GM18870 (cell line): Measurements from ENCODE around the gene LCT.
A peak's percentile ranks its signal among the peaks of the same experiment; 100 is the strongest.
"Not testable (repeated sequence)": the region's sequence is repeated elsewhere in the genome, so short reads cannot be mapped to it uniquely, and the experiment has no call there.

ENCODE experiments used
- ATAC-seq: cut with Tn5 transposase; IDR thresholded peaks from one replicate; pipeline ENCODE4 v1.9.1; 2021; ENCODE audit warnings: moderate library complexity; ENCODE audit not compliant: unreplicated experiment

The LCT gene

DNA sequence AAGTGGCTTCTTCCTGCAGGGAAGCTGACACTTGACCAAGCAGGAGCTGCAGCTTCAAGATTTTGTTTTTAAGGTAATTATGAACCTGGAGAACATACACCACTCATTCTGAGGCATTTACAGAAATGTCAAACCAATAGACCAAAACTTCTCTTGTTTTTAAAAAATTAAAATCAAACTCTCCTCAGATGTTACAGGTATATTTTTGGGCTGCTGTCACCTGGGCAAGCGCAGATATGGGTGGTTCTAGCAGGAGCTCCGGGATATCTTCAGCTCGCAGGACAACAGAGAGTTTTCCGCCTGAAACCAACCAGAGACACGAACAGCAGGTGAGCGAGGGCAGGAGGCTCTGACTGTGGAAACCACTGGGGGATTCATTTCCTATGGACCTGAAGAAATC is 4.1 kb downstream of the LCT start:
- no peak for ATAC-seq

DNA sequence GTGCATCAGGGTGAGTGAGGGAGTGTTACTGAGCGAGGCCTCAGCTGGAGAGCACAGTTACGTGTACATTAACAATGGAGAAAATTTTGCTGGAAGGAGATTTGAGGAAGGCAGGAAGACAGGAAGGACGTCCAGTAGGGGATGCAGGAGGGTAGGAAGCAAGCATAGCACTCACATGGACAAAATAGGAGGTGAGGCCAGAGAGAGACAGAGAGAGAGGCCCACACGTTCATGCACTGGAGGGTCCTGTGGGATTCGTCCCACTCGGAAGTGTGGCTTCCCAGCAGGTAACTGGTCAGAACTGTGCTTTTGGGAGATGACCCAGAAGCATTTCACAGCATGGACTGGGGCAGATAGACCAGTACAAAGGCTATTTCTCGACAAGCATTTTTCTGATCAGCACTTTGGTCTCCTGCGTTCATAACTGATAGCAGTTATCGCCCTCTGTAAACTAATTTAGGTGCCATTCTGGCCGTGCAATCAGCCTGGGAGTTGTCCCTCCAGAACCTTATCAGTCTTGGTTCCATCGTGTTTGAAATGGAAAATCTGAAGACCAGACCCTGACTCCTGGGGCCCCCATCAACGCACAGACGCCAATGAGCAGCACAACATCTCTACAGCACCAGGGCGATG is 5.7 kb downstream of the LCT start:
- no peak for ATAC-seq

DNA sequence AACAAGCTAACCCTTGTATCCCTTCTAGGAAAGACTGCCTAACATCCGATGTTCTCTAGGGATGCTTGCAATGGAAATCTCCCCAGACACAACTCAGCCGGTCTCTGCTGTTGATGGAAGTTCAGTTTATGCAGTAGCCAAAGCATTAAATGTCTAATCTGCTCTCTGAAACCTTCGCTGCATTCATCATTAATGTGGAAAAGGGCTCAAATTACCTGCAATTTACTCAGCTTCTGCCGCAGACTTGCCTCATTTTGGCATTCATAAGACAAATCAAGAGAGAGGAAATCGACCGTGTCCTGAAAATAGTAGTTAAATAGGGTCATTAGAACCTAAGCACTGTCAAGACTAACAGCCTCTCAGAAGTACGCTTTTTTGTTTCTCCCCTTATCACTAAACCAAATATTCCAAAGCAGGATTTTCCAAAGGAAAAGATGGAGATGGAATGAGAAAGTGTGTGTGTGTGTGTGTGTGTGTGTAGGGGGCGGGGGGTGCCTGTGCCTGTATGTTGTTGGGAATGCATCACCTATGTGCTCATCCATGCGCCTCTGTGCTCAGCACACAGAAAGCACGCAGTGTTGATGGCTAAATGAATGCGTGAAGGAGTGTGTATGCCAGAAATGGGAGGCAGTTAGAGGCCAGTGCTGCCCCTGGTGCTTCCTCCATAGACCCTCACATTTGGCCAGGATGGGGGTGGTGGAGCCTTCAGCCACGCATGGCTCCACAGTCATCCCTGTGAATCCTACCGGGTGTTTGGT is 7.4 kb downstream of the LCT start:
- no peak for ATAC-seq

DNA sequence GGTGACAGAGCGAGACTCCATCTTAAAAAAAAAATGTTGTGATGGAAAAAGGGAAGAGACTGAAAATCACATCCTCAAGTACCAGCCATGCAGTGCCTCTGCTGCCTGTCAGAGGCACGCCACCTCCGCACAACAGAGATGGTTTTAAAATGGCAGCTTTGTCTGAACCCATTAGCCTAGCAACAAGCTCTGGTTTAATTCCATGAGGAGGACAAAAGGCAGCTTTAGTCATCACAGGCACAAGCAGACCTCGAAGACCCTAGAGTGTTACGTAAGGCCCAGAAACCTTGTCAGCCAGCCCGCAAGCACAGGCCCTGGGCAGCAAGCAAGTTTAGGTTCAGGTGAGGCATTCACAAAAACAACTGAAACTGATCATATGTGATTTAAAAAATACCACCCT is 10.4 kb downstream of the LCT start:
- no peak for ATAC-seq

DNA sequence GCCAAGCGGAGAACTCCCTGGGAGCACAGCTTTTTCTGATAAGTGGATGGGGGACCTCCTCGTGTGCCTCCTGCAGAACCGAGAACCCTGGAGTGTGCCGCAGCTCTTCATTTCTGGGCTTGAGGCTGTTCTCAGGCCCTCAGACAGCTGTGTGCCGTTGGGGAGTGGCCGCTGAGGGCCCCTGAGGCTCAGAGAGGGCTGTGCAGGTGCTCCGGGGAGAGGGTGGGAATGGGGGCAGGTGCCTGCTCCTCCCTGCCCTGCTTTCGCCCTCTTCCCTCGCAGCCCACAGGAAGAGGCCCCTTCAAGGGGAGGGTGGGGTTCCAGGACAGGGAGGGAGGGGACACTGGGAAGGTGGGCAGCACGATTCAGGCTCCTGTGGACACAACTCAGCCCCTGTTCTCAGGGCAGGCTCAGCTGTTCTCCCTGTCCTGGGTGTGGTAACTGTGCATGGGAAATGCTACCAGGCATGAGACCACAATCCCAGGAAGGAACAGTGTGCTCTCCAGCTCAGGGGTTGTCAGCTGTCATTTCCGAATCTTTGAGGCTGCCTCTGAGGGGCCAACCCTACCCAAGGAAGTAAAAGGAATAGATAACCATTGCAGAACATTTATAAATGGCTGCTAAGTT is 11.3 kb downstream of the LCT start:
- no peak for ATAC-seq

DNA sequence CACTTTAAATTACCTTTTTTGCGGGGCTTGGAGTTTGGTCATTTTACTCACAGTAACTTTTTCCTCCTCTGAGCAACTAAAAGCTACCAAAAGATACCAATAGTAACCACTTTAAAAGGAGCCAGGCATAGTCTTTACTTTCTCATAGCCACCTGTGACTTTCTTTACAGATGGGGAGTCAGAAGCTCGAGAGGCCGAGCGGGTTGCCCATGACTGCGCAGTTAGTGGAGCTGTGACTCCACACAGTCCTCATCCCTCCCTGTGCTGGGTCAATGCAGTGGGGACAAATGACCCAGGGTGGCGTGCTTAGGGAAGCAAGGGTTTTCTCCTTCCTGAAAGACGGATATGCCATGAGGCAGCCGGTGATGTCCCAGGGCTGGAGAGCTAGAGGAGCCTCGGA is 11.9 kb downstream of the LCT start:
- ATAC-seq, result no peak

DNA sequence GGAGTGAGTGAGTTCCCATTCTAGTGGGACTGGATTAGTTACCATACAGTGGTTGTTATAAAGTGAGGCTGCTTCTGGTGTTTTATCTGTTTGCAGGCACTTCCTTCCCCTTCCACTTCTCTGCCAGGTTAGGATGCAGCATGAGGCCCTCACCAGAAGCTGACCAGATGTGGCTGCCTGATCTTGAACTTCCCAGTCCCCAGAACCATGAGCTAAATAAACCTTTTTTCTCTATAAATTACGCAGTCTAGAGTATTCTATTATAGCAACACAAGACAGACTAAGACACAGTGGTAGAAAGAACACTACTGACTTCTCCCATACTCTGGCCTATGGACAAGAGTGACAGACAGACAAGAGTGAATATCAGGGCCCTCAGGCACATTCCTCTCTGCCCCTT is 14.1 kb downstream of the LCT start:
- no peak for ATAC-seq

DNA sequence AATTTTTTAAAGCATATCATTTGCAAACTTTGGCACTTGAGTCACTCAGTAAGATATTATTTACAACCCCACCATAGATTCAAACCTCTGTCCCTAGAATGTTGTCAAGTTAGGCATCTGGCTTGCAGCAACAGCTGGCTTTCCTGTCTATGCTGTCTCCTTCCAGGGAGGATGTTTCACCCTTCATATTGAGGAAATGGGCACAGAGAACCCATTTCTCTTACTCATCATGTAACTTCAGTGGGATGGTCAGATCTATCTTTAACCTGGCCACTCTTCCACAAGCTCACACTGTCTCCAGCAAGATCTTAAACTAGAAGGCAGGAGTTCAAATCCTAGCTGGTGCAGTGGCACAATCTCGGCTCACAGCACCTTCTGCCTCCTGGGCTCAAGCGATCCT is 15.8 kb downstream of the LCT start:
- no peak for ATAC-seq

DNA sequence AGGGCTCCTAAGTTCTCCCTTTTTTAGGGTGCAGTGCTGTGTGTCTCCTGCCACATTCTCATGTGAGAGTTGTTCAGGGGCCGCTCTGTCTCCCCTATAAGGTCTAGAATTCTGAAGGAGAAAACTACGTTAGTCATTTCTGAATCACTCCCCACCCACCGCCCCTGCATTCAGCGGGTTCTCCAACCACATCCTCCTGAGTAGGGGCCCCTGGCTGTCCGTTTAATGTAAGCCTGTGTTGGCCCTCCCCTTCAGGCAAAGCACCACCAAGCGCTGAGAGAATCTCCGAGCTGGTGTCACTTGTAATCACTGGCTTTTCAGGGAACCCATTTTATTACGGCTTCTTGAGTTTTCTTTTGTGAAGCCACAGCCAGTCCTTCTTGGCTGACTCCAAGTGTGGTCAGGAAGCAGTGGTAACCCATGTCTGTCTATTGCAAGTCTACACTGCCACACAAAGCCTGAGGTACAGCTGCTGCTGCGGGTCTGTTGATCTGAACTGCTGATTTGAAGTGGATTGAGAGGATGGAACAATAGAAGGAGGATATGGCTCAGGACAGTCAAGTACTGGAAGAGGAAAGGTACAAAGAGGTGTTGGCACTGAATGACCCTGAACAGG is 16.9 kb downstream of the LCT start:
- peak; percentile 81 for ATAC-seq

DNA sequence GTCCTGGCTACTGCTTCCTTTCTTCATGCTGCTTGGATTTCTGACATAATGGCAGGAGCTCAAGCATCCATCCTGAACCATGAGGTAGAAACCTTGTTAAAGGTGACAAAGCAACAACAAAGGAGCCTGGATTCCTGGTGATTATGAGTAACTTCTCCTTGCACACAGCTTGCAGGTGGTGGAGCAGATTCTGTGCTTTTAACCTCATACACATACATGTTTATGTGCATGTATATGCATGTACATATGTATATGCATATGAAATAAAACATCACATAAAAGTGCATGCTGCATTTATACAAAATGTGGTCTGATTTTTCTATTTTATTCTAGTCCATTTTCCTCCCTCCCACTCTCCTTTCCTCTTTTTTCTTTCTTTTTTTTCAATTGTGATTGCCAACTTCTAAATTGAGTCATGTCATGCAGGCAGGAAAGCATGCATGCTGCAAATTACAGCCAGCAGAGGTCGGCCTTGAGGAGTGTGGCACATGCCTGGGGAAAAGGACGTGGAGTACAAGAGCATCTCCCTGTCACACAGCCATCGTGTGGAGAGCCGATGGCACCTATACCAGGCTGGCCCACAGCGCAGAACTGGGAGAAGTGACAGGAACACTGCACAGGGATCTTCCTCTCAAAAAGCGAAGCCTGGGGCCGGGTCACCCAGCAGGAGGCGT is 17.9 kb downstream of the LCT start:
- ATAC-seq, result no peak

DNA sequence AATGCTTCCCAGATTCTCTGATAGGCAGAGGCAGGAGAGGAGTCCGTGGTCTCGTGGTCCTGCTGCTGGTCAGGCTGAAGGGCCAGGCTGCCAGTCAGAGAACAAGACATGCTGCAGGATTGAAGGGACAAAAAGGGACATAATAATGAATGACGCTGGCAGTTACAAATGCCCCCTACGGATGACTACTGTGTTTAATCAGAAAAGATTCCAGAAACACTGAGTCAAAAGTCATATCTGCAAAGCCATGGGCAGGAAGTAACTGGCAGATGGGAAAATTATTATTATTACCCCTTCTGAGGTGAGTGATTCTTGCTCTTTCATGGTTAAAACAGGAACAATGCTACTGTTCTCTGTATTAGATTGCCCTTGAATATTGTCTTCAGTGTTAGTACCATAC is 19.0 kb downstream of the LCT start:
- ATAC-seq, result no peak

DNA sequence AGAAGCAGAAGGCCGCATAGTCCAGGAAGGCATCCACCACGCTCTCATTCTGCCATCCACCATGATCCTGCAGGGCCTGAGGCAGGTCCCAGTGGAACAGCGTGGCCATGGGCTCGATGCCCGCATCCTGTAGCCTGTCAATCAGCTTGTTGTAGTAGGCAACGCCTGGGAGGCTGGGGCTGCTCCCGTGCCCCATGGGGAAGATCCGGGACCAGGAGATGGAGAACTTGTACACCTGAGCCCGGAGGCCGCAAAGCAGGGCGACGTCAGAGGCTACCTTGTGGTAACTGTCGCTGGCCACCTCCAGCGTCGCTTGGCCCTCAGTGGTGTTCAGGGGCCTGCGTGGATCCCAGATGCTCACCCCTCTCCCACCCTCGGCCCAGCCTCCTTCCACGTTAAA is 19.5 kb downstream of the LCT start:
- ATAC-seq, result no peak

DNA sequence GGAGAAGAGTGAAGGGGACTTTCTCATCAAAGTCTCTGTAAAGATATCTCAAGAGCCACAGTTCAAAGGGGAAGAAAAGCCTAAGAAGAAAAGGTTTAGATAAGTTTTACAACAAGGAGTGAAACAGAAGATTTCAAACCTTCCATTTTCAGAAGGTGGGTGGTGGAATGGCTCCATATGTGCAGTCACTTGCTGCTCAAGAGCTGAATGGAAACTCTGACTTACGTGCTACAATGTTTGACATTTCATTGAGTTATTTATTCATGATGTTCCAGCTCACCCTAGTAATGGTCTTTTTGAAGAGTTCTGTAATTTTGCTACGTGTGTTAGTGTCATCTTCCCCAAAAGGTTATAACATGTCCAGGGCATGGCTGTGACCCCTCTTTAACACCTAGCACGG is 21.7 kb downstream of the LCT start:
- no peak for ATAC-seq

DNA sequence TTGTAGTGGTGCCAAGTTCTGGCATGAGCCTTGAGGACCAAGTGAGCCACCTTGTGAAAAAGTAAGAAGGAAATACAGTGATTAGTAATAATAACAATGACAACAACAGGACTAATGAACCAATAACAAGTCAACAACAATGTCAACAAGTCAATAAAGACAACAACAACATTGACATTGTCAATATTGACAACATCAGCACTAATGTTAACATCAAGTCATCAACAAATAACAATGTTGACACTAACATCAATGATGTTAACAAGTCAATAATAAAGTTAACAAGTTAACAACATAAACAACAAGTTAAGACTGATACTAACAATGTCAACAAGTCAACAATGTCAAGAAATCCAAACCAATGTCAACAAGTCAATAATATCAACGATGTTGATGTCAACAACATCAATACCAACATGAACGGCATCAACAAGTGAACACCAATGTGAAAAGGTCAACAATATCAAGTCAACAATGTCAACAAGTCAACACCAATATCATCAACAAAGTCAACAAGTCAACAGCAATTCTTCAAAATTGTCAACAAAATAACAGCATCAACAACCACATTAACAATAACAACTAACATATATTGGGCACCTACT is 24.0 kb downstream of the LCT start:
- ATAC-seq, result no peak

DNA sequence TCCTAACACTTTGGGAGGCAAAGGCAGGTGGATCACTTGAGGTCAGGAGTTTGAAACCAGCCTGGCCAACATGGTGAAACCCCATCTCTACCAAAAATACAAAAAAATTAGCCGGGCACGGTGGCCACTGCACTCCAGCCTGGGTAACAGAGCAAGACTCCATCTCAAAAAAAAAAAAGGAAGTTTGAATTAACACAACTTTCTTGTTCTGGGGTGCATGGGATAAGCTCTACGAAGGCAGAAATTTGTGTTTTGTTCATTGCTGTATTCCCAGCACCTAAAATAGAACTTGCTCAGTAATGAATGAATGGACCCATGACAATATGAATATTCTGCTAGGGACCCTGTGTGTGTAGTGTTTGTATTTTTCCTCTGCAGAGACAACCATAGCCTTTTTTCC is 29.1 kb downstream of the LCT start:
- ATAC-seq, result not testable (repeated sequence)

DNA sequence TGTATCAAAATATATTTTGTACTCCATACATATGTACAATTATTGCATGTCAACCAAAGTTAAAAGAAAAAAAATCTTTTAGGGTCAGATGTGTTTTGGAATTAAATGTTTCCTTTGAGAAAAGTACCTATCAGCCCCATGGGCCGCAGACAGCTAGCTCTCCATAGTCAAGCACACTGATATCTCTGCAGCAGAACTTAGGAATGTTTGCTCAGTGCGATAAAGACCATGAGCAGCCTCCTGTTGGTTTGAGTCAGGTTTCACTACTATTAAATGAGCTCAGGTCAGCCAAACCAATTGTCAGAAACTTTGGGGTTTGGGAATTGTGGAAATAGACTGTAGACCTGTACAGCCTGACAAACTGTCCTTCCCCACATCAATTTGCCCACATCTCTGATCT is 33.7 kb downstream of the LCT start:
- no peak for ATAC-seq

DNA sequence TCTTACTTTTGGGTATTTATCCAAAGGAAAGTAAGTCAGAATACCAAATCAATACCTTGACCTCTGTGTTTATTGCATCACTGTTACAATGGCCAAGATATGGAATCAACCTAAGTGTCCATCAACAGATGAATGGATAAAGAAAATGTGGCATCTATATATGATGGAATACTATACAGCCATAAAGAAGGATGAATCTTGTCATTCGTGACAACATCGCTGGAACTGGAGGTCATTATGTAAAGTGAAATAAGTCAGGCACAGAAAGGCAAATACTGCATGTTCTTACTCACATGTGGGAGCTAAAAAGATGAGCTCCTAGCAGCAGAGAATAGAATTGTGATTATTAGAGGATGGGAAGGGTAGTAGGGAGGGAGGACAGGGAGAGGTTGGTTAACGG is 34.6 kb downstream of the LCT start:
- no peak for ATAC-seq

DNA sequence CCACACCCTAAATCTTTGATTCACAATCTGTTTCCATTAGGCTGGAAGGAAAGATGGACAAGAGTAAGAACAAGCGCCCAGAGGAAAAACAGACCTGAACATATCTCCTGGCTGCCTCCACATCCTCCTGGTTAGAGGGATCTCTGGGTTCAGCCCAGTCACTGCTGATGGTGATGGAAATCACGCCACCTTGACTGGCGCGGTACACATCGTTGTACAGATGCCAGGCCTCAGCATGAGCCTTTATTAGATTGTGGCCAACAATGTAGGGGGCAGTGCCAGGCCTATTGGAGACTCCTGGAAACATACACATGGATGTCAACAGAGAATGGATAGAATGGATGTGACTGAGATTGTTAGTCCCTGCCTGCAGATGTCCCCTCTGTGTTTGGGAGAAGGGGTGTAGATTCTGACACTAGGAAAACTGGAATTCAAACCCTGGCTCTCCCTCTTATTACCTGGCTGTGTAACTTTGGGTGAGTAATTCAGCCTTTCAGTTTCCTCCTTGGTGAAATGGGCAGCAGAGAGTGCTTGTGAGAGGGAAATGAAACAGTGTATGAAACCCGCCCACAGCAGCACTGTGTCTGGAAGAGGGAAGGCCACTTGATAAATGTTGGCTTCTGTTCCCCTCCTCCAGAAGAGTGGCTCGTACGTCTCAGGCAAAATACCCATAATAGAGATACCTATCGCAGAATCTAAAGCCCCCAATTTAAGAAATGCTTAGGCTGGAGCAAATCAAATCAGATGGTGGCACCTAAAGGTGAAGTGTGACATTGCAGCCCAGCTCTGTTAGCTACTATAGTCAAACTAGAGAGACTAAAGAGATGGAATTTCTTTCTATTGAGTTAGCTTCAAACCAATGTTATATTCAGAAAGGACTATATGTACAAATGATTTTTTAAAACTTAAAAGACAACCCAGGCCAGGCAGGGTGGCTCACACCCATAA is 36.2 kb downstream of the LCT start:
- no peak for ATAC-seq

DNA sequence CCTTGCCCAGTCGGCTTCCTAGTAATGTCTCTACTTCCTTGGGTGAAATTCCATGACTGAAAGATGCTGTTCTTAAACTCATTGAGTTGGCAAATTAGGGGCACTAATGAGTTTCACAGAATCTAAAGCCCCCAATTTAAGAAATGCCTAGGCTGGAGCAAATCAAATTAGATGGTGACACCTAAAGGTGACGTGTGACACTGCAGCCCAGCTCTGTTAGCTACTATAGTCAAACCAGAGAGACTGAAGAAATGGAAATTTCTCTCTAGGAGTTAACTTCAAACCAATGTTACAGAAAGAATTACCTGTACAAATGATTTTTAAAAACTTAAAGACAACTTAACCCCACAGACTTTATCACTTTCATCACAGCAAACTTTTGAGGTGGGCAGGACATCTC is 37.2 kb downstream of the LCT start:
- no peak for ATAC-seq

DNA sequence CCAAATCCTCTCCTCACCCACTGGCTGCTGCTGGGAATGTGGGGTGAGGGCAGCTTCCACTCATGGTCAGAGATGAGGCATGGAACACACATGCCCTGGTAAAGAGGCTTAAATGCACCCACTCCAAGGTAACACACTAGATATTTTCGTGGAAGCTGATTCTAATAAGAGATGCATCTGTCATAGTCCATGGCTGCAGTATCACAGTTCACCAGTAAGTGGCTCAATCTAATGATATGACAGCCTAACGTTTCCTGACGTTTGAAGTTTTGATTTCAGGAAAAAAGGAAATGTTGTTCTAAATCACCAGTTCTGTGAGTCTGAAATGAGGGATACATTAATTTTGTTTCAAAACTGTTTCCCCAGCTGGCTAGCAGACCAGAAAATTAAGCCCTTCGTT is 38.2 kb downstream of the LCT start:
- ATAC-seq, result no peak
